GM13976 (cell line): ENCODE measurements around the gene PRKAR1B.

Experiments
- DNase-seq: peaks from one replicate; pipeline ENCODE4 v3.0.0; 2012; ENCODE audit warnings: low spot score
- in situ Hi-C: fragments of 300-500 bp; cut with MboI; formaldehyde crosslinking; loops from one replicate; pipeline ENCODE4 v1.12.0; 2022; ENCODE audit warnings: low sequenced_read_pairs, mixed read lengths, inconsistent platforms; ENCODE audit not compliant: unreplicated experiment
- TF ChIP-seq, protein P1 (sequence below): IDR thresholded peaks from 2 replicates; pipeline ENCODE4 v1.5.1; 2012; ENCODE audit warnings: borderline replicate concordance, mild to moderate bottlenecking; ENCODE audit not compliant: insufficient read depth; ENCODE audit errors: extremely low read depth, missing control alignments, control extremely low read depth

The PRKAR1B gene

DNA sequence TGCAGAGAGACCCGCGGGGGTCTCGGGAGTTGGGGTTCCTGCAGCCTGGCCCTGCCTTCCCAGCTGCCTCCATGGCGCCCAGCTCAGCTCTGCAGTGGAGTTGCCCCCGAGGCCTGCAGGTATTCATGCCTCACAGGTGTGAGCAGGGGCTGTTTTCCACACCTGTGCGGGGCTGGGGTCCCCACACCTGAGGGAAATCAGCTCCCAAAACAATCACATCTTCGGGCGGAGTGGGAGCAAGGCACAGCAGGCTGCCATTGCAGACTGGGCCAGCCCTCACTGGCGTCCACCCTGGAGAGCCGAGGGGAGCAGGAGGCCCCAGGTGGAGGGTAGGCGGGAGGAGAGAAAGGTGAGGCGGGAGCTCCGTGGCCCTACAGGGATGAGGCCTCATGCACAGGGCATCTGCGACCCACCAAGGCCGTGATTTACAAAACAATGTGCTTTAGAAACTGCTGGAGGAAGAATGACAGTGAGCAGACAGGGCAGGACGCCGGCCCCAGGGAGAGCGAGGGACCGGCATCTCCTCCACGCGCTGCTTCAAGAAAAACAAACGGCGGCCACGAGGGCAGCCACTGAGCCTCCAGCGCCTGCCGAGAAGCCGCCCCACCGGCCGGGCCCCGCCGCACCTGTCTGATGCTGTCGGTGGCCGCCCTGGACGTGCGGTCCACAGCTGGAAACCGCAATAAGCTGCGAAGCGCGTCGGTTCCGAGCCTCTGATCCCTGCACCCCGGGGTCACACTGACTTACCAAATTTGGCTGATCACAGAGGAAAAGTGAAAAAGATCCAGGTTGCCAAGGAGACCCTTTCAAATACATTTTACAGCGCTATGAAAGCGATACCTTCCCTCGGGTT lies 154.4 kb downstream of the PRKAR1B start:
- in situ Hi-C loops: no loop called here
- TF ChIP-seq, protein P1, sequence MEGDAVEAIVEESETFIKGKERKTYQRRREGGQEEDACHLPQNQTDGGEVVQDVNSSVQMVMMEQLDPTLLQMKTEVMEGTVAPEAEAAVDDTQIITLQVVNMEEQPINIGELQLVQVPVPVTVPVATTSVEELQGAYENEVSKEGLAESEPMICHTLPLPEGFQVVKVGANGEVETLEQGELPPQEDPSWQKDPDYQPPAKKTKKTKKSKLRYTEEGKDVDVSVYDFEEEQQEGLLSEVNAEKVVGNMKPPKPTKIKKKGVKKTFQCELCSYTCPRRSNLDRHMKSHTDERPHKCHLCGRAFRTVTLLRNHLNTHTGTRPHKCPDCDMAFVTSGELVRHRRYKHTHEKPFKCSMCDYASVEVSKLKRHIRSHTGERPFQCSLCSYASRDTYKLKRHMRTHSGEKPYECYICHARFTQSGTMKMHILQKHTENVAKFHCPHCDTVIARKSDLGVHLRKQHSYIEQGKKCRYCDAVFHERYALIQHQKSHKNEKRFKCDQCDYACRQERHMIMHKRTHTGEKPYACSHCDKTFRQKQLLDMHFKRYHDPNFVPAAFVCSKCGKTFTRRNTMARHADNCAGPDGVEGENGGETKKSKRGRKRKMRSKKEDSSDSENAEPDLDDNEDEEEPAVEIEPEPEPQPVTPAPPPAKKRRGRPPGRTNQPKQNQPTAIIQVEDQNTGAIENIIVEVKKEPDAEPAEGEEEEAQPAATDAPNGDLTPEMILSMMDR: no peak
- no peak for DNase-seq

DNA sequence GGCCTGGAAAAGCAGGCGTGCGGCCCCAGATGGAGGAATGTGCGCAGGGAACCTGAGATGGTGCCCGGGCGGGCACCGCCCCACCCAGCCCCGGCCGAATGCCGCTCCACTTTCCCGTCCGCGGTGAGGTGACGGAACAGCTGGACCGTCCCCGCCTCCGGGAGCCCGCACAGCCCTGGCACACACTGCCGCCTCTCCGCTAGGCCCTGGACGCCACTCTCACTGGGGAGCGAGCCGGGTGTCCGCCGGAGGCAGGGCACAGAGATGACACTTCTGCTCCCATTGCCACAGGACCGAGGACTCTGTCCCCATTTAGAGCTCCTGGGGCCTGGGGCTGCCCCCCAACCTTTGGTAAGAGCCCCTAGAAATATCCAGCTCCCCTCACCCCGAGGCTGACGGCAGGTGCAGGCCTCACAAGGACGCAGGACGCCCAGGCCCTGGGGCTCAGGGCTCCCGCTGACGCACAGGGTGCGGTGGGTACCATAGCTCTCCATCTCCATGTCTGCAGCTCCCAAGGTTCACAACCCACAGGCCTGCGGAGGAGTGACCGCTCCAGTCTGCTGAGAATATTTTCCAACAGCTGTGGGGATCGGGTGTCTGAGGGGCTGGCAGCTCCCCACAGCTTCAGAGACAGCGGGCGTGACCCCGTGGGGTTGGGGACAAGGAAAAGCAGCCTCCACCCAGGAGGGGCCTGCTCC lies 155.2 kb downstream of the PRKAR1B start:
- TF ChIP-seq, protein P1: no peak
- in situ Hi-C loops: no loop called here

DNA sequence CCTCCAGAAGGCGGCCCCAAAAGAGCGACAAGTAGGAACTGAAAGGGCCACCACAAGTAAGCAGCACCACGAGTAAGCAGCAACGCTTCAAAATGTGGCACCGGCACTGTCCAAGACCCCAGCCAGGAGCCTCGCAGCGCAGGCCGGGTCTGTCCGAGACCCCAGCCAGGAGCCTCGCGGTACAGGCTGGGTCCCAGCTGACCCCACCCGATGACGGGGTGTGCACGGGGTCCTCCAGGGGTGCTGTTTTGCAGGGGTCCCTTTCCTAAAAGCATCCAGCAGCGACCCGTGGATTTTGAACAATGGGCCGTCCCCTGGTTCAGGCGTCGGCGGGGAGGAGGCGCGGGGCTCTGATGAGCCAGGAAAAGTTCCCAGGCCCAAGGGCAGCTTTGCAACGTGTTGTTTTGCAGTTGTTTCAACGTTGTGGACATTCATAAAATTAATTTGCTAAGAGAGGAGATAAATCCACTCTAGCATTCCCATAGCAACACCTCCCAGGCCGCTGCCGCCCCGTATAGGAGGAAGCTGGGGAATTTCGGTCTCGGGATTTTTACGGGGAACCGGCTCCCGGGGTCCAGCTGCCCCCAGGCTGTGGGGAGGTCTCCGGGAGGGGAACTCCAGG lies 155.9 kb downstream of the PRKAR1B start:
- DNase-seq: no peak
- TF ChIP-seq, protein P1: no peak
- in situ Hi-C loops: no loop called here

More for the DNA sequence above, 155.2 kb downstream of the PRKAR1B start:
- no peak for DNase-seq

DNA sequence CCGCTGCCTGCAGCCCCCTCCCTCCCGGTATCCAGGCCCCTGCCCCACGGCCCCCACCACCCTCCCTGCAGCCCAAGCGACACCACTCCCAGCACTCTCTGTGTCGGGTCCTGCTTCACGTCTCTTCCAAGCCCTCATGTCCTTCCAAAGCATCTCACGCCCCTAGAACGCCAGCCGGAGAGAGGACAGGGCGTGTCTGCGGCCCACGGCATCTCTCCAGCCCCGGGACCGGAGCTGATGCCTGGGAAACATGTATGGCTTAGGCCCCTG lies 156.3 kb downstream of the PRKAR1B start:
- TF ChIP-seq, protein P1: no peak
- in situ Hi-C loops: no loop called here
- no peak for DNase-seq

DNA sequence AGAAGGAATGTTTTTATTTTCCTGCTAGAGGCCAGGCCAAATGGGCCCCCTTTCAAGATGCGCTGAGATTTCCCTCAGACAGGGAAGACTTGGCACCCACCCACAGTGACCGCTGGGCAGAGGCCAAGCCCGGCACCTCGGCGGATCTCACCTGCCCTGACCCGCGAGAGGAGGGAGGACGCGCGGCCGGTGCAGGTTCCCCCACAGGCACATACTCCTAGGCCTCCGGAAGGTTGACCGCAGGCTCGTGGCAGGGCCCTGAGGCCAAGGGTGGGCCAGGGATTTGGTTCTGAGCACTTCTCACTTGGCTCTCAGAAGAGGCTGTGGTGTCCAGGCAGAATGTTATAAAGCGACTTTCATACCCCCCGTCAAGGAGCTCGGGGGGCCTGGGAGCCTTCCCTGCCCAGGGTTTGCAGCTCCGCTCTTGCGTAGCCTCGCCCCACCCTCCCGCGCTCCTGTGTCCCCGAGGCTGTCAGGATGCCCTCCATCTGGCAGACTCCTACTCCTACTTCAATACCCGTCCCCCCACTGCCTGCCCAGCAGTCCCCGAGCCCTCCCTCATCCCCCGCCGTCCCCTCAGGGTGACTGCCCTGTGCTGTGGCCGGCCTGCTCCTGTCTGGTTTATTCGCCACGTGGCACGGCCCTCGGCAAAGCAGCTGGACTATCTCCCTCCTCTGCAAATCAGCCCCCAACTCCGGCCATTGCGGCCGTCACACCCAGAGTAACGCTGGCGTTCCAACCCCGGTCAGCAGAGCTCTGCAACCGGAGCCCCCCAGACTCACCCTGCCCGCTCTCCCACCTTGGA lies 156.9 kb downstream of the PRKAR1B start:
- no peak for DNase-seq
- TF ChIP-seq, protein P1: no peak
- in situ Hi-C loops: no loop called here
